Bone marrow (tissue), 2 donors: ENCODE results near the gene PTMA.
"Not testable (repeated sequence)": the region's sequence is repeated elsewhere in the genome, so short reads cannot be mapped to it uniquely, and the experiment has no call there.

ENCODE experiments used
- DNase-seq, 2 donors: peaks; one replicate each; lab custom pipeline; 2025; lab: John Stamatoyannopoulos, UW

PTMA gene

GRCh38 chr2:231696004-231696367 is 12.3 kb upstream of the PTMA start:
- DNase-seq: no peak

- no peak for DNase-seq
Measured at GRCh38 chr2:231699006-231699405, 9.3 kb upstream of the PTMA start.

GRCh38 chr2:231701456-231702373 is 6.6 kb upstream of the PTMA start:
- DNase-seq: no peak

- DNase-seq: no peak
Measured at GRCh38 chr2:231704017-231704416, 4.3 kb upstream of the PTMA start.

GRCh38 chr2:231706731-231707624 is 1.3 kb upstream of the PTMA start:
- peak; percentile 96 to 99 for DNase-seq

GRCh38 chr2:231707625-231707926 is 749 bp upstream of the PTMA start:
- DNase-seq: peak in 1 of 2 donors; percentile 93

- DNase-seq: peak in 1 of 2 donors; percentile 59
Measured at GRCh38 chr2:231708773-231709635, 679 bp downstream of the PTMA start.

- DNase-seq: no peak
Measured at GRCh38 chr2:231709636-231709980, 1.3 kb downstream of the PTMA start.

GRCh38 chr2:231709981-231710798 is 1.9 kb downstream of the PTMA start:
- peak; percentile 58 to 82 for DNase-seq

- DNase-seq: no peak
Measured at GRCh38 chr2:231710799-231711676, 2.7 kb downstream of the PTMA start.

- no peak for DNase-seq
Measured at GRCh38 chr2:231711677-231712450, 3.5 kb downstream of the PTMA start.

- DNase-seq: not testable (repeated sequence)
Measured at GRCh38 chr2:231712451-231713021, 4.2 kb downstream of the PTMA start.

GRCh38 chr2:231713406-231713729 is 5.0 kb downstream of the PTMA start:
- DNase-seq: not testable (repeated sequence)

GRCh38 chr2:231713730-231714638 is 5.7 kb downstream of the PTMA start:
- peak; percentile 75 to 86 for DNase-seq

GRCh38 chr2:231714639-231715498 is 6.5 kb downstream of the PTMA start:
- peak; percentile 28 to 65 for DNase-seq

GRCh38 chr2:231715499-231715837 is 7.1 kb downstream of the PTMA start:
- DNase-seq: no peak

GRCh38 chr2:231715988-231716616 is 7.8 kb downstream of the PTMA start:
- DNase-seq: peak in 1 of 2 donors; percentile 48
